A673 (cell line): Measurements from ENCODE around the gene OBP2A.

ENCODE experiments used
- CTCF ChIP-seq: fragments of 300-800, 200-600 bp; sonication (generic); conservative IDR thresholded peaks from 2 replicates; pipeline ENCODE4 v1.5.1; 2017; ENCODE audit warnings: low read depth, mild to moderate bottlenecking, antibody characterized with exemption, low read length, moderate library complexity, mixed read lengths
- EZH2 ChIP-seq: fragments of 200-600 bp; sonication (generic); IDR thresholded peaks from 2 replicates; pipeline ENCODE4 v1.6.1; 2017; ENCODE audit warnings: borderline replicate concordance, low read depth, mild to moderate bottlenecking, mixed read lengths, antibody characterized with exemption, low read length; ENCODE audit not compliant: poor library complexity, severe bottlenecking

DNA sequence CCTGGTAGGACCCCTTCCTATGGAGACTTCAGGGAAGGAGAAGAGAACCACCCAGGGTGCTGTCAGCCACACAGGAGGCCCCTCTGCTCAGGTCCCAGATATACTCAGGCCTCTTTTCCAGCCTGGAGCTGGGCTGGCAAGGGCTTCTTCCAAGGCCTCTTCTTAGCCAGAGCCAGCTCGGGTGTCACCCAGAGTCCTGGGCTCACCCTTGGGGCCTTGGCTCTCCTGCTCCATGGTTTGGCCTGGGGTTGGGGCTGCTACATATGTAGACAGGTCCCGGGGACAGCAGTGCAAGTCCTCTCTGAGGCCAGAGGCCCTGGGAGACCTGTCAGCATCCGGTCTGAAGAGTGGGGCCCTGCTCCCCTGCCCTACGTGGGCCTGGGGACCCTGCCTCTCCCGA, 38.4 kb downstream of the OBP2A start:
- TF ChIP-seq CTCF (no peak), EZH2 (no peak)
